ENCODE measurements around the gene HNF1B.

The HNF1B gene

GRCh38 chr17:37744961-37745800, at the start of gene HNF1B:
Gene HNF1B (minus strand): TSS chr17:37745059. CDS start chr17:37744884, 175 bp downstream.
- H3K4me3 ChIP-seq (ENCODE audit: low read depth, low read length) = no peak within 1 kb of the TSS
- in situ Hi-C loops (cut with HindIII; ENCODE audit: low sequenced_read_pairs) = no loop called here
- no peak for DNase-seq (ENCODE audit: low read depth)
- no peak for TF ChIP-seq CTCF (IDR thresholded peaks at IDR 0.05; ENCODE audit: low read depth, low read length, missing control alignments)

DNA sequence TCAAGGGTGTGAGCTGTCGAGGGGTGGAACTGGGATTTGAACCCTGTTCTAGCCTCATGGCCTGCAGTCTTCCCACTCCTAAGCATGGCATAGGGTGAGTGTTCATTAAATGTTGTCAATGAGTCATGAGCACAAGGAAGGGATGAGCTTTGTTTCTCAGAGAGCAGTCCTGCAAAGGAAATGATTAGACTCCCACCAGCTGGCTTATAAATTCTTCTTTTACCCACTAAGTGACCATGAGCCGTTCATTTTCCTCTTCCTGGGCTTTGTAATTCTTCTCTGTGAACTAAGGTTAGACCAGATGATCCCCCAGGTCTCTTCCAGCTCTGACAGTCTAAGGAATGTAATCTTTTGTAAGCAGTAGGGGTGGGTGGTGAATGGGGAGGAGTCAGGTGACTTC, 47.9 kb upstream of the HNF1B start:
- DNase-seq (ENCODE audit: low read depth) = no peak
- no peak overlapping the region for H3K4me3 ChIP-seq (ENCODE audit: low read depth, low read length)
- in situ Hi-C loops (cut with HindIII; ENCODE audit: low sequenced_read_pairs) = no loop called here
- TF ChIP-seq CTCF (IDR thresholded peaks at IDR 0.05; ENCODE audit: low read depth, low read length, missing control alignments) = no peak

DNA sequence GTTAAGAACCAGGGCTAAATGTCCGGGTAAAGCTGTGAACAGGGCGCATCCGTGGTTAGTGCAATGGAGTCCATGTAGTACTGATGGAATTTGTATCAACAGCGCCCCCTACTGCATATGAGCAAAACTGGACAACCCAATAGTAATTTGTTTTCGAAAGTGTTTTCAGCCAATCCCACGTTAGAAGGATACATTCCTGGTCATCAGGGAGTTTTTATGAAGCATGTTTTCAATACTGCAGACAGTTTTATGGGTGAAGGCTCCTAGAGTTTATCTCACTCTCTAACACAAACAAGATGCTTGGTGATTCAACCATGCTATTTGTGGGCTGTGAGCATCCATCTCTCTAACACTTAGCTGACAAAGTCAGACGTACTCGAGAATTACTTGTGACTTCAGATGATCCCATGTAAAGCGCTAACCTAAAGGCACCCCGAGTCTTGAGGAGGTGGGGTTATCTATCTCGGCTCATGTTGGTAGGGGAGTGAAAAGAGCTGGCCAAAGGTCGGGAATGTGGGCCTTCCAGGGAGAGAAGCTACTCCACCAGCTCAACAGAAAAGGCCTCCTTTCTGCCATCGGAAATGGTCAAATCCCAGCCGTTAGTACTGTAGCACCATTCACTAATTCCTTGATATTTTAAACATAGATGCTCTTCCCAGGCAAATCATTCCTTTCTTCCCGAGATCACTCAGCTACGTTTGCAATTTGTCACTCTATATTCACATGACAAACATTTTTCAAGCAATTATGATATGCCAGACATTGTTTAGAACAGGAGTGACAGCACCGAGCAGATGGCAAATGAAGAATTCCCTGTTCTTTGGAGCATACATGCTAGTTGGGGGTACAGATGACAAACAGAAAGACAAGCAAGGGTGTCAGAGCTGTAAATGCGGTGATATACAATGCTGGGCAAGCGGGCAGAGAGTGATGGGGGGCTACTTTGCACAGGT, 46.9 kb upstream of the HNF1B start:
- in situ Hi-C loops (cut with HindIII; ENCODE audit: low sequenced_read_pairs) = no loop called here
- peak; percentile 40 for TF ChIP-seq CTCF (IDR thresholded peaks at IDR 0.05; ENCODE audit: low read depth, low read length, missing control alignments)

DNA sequence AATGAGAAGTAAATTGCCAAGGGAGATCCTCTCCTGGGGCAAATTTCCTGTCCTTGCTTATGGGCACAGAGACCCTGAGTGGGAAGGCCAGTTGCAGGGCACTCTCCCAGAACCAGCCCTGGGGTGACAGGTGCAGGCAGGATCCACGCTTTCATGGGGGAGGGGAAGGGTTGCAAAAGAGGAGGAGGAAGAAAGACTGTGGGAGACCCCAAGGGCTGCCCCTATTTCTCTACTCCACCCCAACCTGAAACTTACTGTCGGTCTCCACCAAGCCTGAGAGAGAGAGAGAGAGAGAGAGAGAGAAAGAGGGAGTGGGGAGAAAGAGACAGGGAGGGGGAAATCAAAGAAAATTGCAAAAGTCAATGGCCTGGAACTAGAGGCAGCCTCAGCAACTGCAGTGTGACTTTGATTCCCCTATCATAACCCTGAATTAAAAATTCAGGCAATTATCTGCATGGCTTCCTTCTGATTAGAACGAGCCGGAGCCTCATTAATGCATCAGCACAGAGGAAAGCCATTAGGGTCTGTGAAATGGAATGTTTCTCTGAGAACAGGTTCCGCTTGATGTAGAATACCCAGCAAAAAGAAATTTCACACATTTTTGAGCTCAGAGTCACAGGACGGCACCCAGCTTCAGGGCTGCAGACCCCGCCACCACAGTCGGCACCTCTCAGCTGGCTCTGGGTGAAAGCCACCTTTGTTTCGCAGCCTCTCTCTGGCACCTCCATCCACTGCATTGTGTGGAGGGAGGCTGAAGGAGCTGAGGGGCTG, 45.1 kb upstream of the HNF1B start:
- no peak for DNase-seq (ENCODE audit: low read depth)
- no peak for TF ChIP-seq CTCF (IDR thresholded peaks at IDR 0.05; ENCODE audit: low read depth, low read length, missing control alignments)
- no peak overlapping the region for H3K4me3 ChIP-seq (ENCODE audit: low read depth, low read length)
- in situ Hi-C loops (cut with HindIII; ENCODE audit: low sequenced_read_pairs) = no loop called here

More for the DNA sequence above, 46.9 kb upstream of the HNF1B start:
- no peak for DNase-seq (ENCODE audit: low read depth)
- H3K4me3 ChIP-seq (ENCODE audit: low read depth, low read length) = no peak overlapping the region

- no peak for DNase-seq (ENCODE audit: low read depth)
- in situ Hi-C loops (cut with HindIII; ENCODE audit: low sequenced_read_pairs) = no loop called here
- TF ChIP-seq CTCF (IDR thresholded peaks at IDR 0.05; ENCODE audit: low read depth, low read length, missing control alignments) = no peak
- H3K4me3 ChIP-seq (ENCODE audit: low read depth, low read length) = no peak overlapping the region
These were observed 44.2 kb upstream of the HNF1B start for GRCh38 chr17:37789021-37789565.
